Lower leg skin (tissue), 3 donors: ENCODE measurements around the gene PALS2.

Source experiments
- POLR2A ChIP-seq, 2 donors: fragments of 450-650 bp; IDR thresholded peaks; one replicate each; pipeline ENCODE4 v1.6.1; 2016 to 2017; ENCODE audit warnings: antibody characterized with exemption in 2 of 2, mild to moderate bottlenecking in 1 of 2, moderate library complexity in 1 of 2
- TF ChIP-seq, protein P1 (sequence below), 3 donors: fragments of 450-650 bp; IDR thresholded peaks; one replicate each; pipeline ENCODE4 v1.5.1; 2016; ENCODE audit warnings: antibody characterized with exemption in 3 of 3, mild to moderate bottlenecking in 3 of 3, moderate library complexity in 2 of 3

DNA sequence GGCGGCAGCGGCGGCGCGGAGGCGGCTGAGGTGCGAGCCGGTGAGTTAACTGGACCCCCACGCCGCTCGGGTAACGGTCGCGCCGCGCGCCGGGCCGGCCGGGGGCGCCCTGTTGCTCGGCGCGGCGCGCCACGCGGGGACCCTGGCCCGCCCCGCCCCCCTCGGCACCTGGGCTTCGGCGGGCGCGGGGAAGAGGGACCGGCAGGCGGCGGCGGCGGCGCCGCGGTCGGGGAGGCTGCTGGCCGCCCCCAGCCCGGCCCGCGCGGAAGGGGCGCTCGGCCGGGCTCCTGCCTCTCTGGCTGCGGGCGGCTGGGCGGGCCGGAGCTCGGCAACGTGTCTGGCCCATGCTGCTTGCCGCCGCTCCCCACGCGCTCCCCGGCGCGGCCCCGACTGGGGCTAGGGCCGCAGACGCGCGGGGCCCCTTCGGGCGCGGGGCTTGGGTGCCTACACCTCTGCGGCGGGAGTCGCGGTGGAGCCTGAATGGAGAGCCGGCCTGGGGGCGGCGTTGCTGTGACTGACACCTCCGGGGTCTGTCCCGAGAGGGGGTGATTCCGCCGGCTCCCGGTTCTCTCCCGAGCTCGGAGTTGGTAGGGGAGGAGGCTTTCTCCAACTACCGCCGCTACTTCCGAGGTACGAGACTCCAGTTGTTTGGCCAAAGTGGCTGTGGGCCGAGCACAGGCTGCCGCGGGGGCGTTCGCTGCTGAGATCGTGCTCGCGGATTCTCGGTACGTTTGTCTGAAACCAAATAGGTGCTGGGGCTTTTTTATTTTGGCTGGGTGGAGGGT lies 494 bp downstream of the PALS2 start:
- TF ChIP-seq, protein P1, sequence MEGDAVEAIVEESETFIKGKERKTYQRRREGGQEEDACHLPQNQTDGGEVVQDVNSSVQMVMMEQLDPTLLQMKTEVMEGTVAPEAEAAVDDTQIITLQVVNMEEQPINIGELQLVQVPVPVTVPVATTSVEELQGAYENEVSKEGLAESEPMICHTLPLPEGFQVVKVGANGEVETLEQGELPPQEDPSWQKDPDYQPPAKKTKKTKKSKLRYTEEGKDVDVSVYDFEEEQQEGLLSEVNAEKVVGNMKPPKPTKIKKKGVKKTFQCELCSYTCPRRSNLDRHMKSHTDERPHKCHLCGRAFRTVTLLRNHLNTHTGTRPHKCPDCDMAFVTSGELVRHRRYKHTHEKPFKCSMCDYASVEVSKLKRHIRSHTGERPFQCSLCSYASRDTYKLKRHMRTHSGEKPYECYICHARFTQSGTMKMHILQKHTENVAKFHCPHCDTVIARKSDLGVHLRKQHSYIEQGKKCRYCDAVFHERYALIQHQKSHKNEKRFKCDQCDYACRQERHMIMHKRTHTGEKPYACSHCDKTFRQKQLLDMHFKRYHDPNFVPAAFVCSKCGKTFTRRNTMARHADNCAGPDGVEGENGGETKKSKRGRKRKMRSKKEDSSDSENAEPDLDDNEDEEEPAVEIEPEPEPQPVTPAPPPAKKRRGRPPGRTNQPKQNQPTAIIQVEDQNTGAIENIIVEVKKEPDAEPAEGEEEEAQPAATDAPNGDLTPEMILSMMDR (IDR thresholded peaks at IDR 0.05): no peak
- TF ChIP-seq POLR2A (IDR thresholded peaks at IDR 0.05): no peak
